HepG2 (cell line): ENCODE results near the gene ATP9A. TPM values are rescaled to one million over a fixed set of nuclear protein-coding genes. Genes with fewer than 3 reads are reported as not detected.
A peak's percentile ranks its signal among the peaks of the same experiment; 100 is the strongest.

ENCODE experiments used
- ATF4 ChIP-seq, 2 experiments: fragments of 450-650 bp in 1 of 2; sonication (generic) in 1 of 2; formaldehyde crosslinking; IDR thresholded peaks; 2 replicates each; pipeline versions ENCODE4 v1.5.0 to v1.8.0; 2020 to 2022; ENCODE audit warnings: mild to moderate bottlenecking in 1 of 2, missing genetic modification reagents in 1 of 2
- BCL3 ChIP-seq: sonication (generic); formaldehyde crosslinking; IDR thresholded peaks from 2 replicates; pipeline ENCODE4 v1.5.1; 2020; ENCODE audit warnings: mild to moderate bottlenecking, missing genetic modification reagents, moderate library complexity
- CEBPZ ChIP-seq: IDR thresholded peaks from 2 replicates; pipeline ENCODE4 v1.6.1; 2012; ENCODE audit warnings: low read length, improper control_type of control experiment
- GATAD1 ChIP-seq: IDR thresholded peaks from 2 replicates; pipeline ENCODE4 v1.6.1; 2016; ENCODE audit warnings: missing genetic modification reagents, missing compliant biosample characterization
- HDAC1 ChIP-seq: sonication (generic); formaldehyde crosslinking; IDR thresholded peaks from 2 replicates; pipeline ENCODE4 v1.5.1; 2020; ENCODE audit warnings: mild to moderate bottlenecking, missing genetic modification reagents
- HNF4G ChIP-seq, 2 experiments: sonication (generic) in 1 of 2; formaldehyde crosslinking in 1 of 2; IDR thresholded peaks; 2 replicates each; pipeline versions ENCODE4 v1.4.0 to v1.6.1; 2011 to 2020; ENCODE audit warnings: borderline replicate concordance in 2 of 2, low read depth in 2 of 2, mild to moderate bottlenecking in 2 of 2, low read length in 1 of 2, missing genetic modification reagents in 1 of 2, moderate library complexity in 1 of 2
- MYC ChIP-seq: sonication (generic); formaldehyde crosslinking; IDR thresholded peaks from 2 replicates; pipeline ENCODE4 v1.9.0; 2021; ENCODE audit warnings: missing genetic modification reagents, borderline replicate concordance
- SMAD3 ChIP-seq: sonication (generic); formaldehyde crosslinking; IDR thresholded peaks from 2 replicates; pipeline ENCODE4 v1.4.0; 2020; ENCODE audit warnings: missing genetic modification reagents
- SOX5 ChIP-seq: IDR thresholded peaks from 2 replicates; pipeline ENCODE4 v1.6.1; 2016; ENCODE audit warnings: borderline replicate concordance
- THRA ChIP-seq: sonication (generic); formaldehyde crosslinking; IDR thresholded peaks from 2 replicates; pipeline ENCODE4 v1.4.0; 2020; ENCODE audit warnings: missing genetic modification reagents, borderline replicate concordance
- XRCC5 ChIP-seq: fragments of 200-400 bp; formaldehyde crosslinking; optimal IDR thresholded peaks from 2 replicates; pipeline ENCODE3; 2017; ENCODE audit warnings: mild to moderate bottlenecking, low read length
- ZC3H13 ChIP-seq: sonication (generic); formaldehyde crosslinking; IDR thresholded peaks from 2 replicates; pipeline ENCODE4 v1.8.1; 2023; ENCODE audit warnings: mild to moderate bottlenecking, missing genetic modification reagents, moderate library complexity
- ZNF335 ChIP-seq: sonication (generic); formaldehyde crosslinking; IDR thresholded peaks from 2 replicates; pipeline ENCODE4 v1.4.0; 2020; ENCODE audit warnings: missing genetic modification reagents
- ZNF609 ChIP-seq: sonication (generic); formaldehyde crosslinking; IDR thresholded peaks from 2 replicates; pipeline ENCODE4 v1.4.0; 2020; ENCODE audit warnings: mild to moderate bottlenecking, missing genetic modification reagents, borderline replicate concordance
- ZSCAN29 ChIP-seq: sonication (generic); formaldehyde crosslinking; conservative IDR thresholded peaks from 2 replicates; pipeline ENCODE4 v1.4.0; 2020; ENCODE audit warnings: mild to moderate bottlenecking, missing genetic modification reagents
- polyA plus RNA-seq, 8 experiments: library from polyadenylated mRNA; depleted of rRNA in 3 of 8; stranded (reverse) in 7 of 8; unstranded in 1 of 8; fragments of >200 nt; fragmentation: Illumina TruSeq in 4 of 8; extraction: Trizol in 4 of 8; gene quantifications; 2 replicates each; pipeline versions ENCODE4 v1.2.1 to v1.2.3, GENCODE V29; 2011 to 2016; ENCODE audit warnings: low read depth in 4 of 8, missing spikeins in 1 of 8, mixed read lengths in 1 of 8; ENCODE audit not compliant: insufficient read depth in 1 of 8
- total RNA-seq, 5 experiments: library from RNA; depleted of rRNA; stranded (reverse); fragments of >200 nt; fragmentation: Illumina TruSeq; extraction: Trizol; gene quantifications; 2 replicates each; pipeline ENCODE4 v1.2.3, GENCODE V29; 2016; ENCODE audit warnings: low read depth in 1 of 5

Gene ATP9A
- total and polyA plus RNA-seq, 2 of the 13 experiments (the other 11 are each of a cell fraction or from before 2014, with no cell fraction given), result 11.8 to 18.5 TPM

GRCh38 chr20:51750037-51750769 is 18.0 kb downstream of the ATP9A start (continued):
- peak; percentile 66; the same call in 1 of the 2 replicates for TF ChIP-seq ZNF609 (CRISPR knock-in tag)
- TF ChIP-seq ATF4 (CRISPR knock-in tag; IDR thresholded peaks at IDR 0.05), result 0 out of 4 replicates have a peak, but pooled peaks of 1 of the 2 experiments have one; percentile 43
- peak; percentile 80 for TF ChIP-seq XRCC5
- TF ChIP-seq BCL3 (CRISPR knock-in tag), result no peak; the same call in 1 of the 2 replicates
- no peak for TF ChIP-seq ZC3H13 (CRISPR knock-in tag)
- TF ChIP-seq CEBPZ, result no peak
- TF ChIP-seq SOX5, result peak; percentile 92
- peak; percentile 49; the same call in 1 of the 2 replicates for TF ChIP-seq HNF4G (IDR thresholded peaks at IDR 0.05; ENCODE audit: borderline replicate concordance, low read depth, low read length)
- peak; percentile 58; the same call in 1 of the 2 replicates for TF ChIP-seq HNF4G (CRISPR knock-in tag; IDR thresholded peaks at IDR 0.05; ENCODE audit: borderline replicate concordance, low read depth)
- TF ChIP-seq MYC, result peak; percentile 85; the same call in 1 of the 2 replicates
- peak; percentile 88 for TF ChIP-seq HDAC1 (CRISPR knock-in tag)
- peak; percentile 50; the same call in 1 of the 2 replicates for TF ChIP-seq THRA (CRISPR knock-in tag)
- TF ChIP-seq ZSCAN29 (CRISPR knock-in tag), result no peak
- TF ChIP-seq ZNF335, result 0 out of 2 replicates have a peak, but pooled peaks have one; percentile 46
- TF ChIP-seq GATAD1, result peak; percentile 82
- peak; percentile 46; the same call in 1 of the 2 replicates for TF ChIP-seq SMAD3 (CRISPR knock-in tag)
